Memory B cell (primary cell): ENCODE data around the gene GULP1.
"Not testable (repeated sequence)": the region's sequence is repeated elsewhere in the genome, so short reads cannot be mapped to it uniquely, and the experiment has no call there.

Experiments used
- ATAC-seq: fragments of 150-1000 bp; cut with Tn5 transposase; 2 replicates; pipeline ENCODE4 v1.10.0; 2021; ENCODE audit warnings: low read depth, mild to moderate bottlenecking, moderate library complexity
- DNase-seq, 2 donors: peaks; one replicate each; pipeline ENCODE4 v3.0.0; 2022; ENCODE audit warnings: low spot score in 2 of 2
- H3K27ac Mint-ChIP-seq: one replicate; pipeline ENCODE4 v1.8.0; 2022; ENCODE audit warnings: mild to moderate bottlenecking, moderate library complexity, mixed read lengths
- H3K27me3 Mint-ChIP-seq: one replicate; pipeline ENCODE4 v1.8.0; 2022; ENCODE audit warnings: mixed read lengths
- H3K36me3 Mint-ChIP-seq: one replicate; pipeline ENCODE4 v1.8.0; 2022; ENCODE audit warnings: mild to moderate bottlenecking, mixed read lengths
- H3K4me1 Mint-ChIP-seq: one replicate; pipeline ENCODE4 v1.8.0; 2022; ENCODE audit warnings: mixed read lengths
- H3K4me3 Mint-ChIP-seq: one replicate; pipeline ENCODE4 v1.8.0; 2022; ENCODE audit warnings: mild to moderate bottlenecking, moderate library complexity, mixed read lengths
- H3K9me3 Mint-ChIP-seq: one replicate; pipeline ENCODE4 v1.8.0; 2022; ENCODE audit warnings: mixed read lengths

GULP1 gene

GRCh38 chr2:188524519-188525113 is 232.9 kb downstream of the GULP1 start:
- Mint-ChIP-seq H3K36me3 (no peaks in the 10 kb centered on the region), H3K27ac (no peak overlapping the region), H3K9me3 (no peaks in the 10 kb centered on the region), H3K4me1 (no peaks in the 10 kb centered on the region), H3K27me3 (no peaks in the 10 kb centered on the region), H3K4me3 (no peak overlapping the region)
- DNase-seq (no peak), ATAC-seq (no peak)

- ATAC-seq (no peak), DNase-seq (no peak)
- no peaks in the 10 kb centered on the region for H3K27me3 Mint-ChIP-seq
- H3K4me1 Mint-ChIP-seq: no peaks in the 10 kb centered on the region
- H3K27ac Mint-ChIP-seq: no peak overlapping the region
- H3K36me3 Mint-ChIP-seq: no peaks in the 10 kb centered on the region
- H3K4me3 Mint-ChIP-seq: no peak overlapping the region
- H3K9me3 Mint-ChIP-seq: no peaks in the 10 kb centered on the region
Measured at GRCh38 chr2:188526701-188527100, 235.0 kb downstream of the GULP1 start.

GRCh38 chr2:188527141-188527540 is 235.5 kb downstream of the GULP1 start:
- no peak overlapping the region for H3K27ac Mint-ChIP-seq
- no peak for DNase-seq
- no peak overlapping the region for H3K4me3 Mint-ChIP-seq
- ATAC-seq: no peak
- no peaks in the 10 kb centered on the region for H3K4me1 Mint-ChIP-seq
- H3K27me3 Mint-ChIP-seq: no peaks in the 10 kb centered on the region
- H3K9me3 Mint-ChIP-seq: no peaks in the 10 kb centered on the region
- no peaks in the 10 kb centered on the region for H3K36me3 Mint-ChIP-seq

GRCh38 chr2:188527581-188527993 is 235.9 kb downstream of the GULP1 start:
- Mint-ChIP-seq H3K36me3 (no peaks in the 10 kb centered on the region), H3K4me3 (no peak overlapping the region), H3K4me1 (no peaks in the 10 kb centered on the region), H3K9me3 (no peaks in the 10 kb centered on the region), H3K27me3 (no peaks in the 10 kb centered on the region), H3K27ac (no peak overlapping the region)
- no peak for DNase-seq
- no peak for ATAC-seq

- DNase-seq: no peak
- Mint-ChIP-seq H3K27ac (no peak overlapping the region), H3K9me3 (no peaks in the 10 kb centered on the region), H3K27me3 (no peaks in the 10 kb centered on the region), H3K36me3 (no peaks in the 10 kb centered on the region), H3K4me3 (no peak overlapping the region), H3K4me1 (no peaks in the 10 kb centered on the region)
- ATAC-seq: no peak
Measured at GRCh38 chr2:188529710-188530109, 238.0 kb downstream of the GULP1 start.

- no peaks in the 10 kb centered on the region for H3K36me3 Mint-ChIP-seq
- H3K9me3 Mint-ChIP-seq: no peaks in the 10 kb centered on the region
- no peak overlapping the region for H3K27ac Mint-ChIP-seq
- H3K4me3 Mint-ChIP-seq: no peak overlapping the region
- DNase-seq (no peak), ATAC-seq (no peak)
- H3K4me1 Mint-ChIP-seq: no peaks in the 10 kb centered on the region
- H3K27me3 Mint-ChIP-seq: no peaks in the 10 kb centered on the region
Measured at GRCh38 chr2:188534875-188535274, 243.2 kb downstream of the GULP1 start.

- no peak for DNase-seq
- Mint-ChIP-seq H3K27ac (no peak overlapping the region), H3K36me3 (no peaks in the 10 kb centered on the region), H3K4me1 (no peaks in the 10 kb centered on the region), H3K4me3 (no peak overlapping the region), H3K9me3 (peaks cover 3% of the 10 kb centered on the region), H3K27me3 (no peaks in the 10 kb centered on the region)
- ATAC-seq: no peak
Measured at GRCh38 chr2:188551671-188552070, 260.0 kb downstream of the GULP1 start.

GRCh38 chr2:188557081-188557480 is 265.4 kb downstream of the GULP1 start:
- H3K9me3 Mint-ChIP-seq: peaks cover 3% of the 10 kb centered on the region
- no peaks in the 10 kb centered on the region for H3K36me3 Mint-ChIP-seq
- DNase-seq (no peak), ATAC-seq (no peak)
- no peak overlapping the region for H3K4me3 Mint-ChIP-seq
- no peaks in the 10 kb centered on the region for H3K4me1 Mint-ChIP-seq
- H3K27me3 Mint-ChIP-seq: no peaks in the 10 kb centered on the region
- no peak overlapping the region for H3K27ac Mint-ChIP-seq

GRCh38 chr2:188559455-188559854 is 267.8 kb downstream of the GULP1 start:
- H3K9me3 Mint-ChIP-seq, ATAC-seq, H3K4me1 Mint-ChIP-seq, DNase-seq, H3K27me3 Mint-ChIP-seq, H3K27ac Mint-ChIP-seq, H3K36me3 Mint-ChIP-seq, H3K4me3 Mint-ChIP-seq: not testable (repeated sequence)

GRCh38 chr2:188561473-188561979 is 269.9 kb downstream of the GULP1 start:
- Mint-ChIP-seq H3K4me1 (no peaks in the 10 kb centered on the region), H3K36me3 (no peaks in the 10 kb centered on the region), H3K9me3 (no peaks in the 10 kb centered on the region)

GRCh38 chr2:188569431-188570165 is 277.9 kb downstream of the GULP1 start:
- no peak for ATAC-seq

More at GRCh38 chr2:188561473-188561979, 269.9 kb downstream of the GULP1 start:
- Mint-ChIP-seq H3K27me3 (no peaks in the 10 kb centered on the region), H3K27ac (no peak overlapping the region), H3K4me3 (no peak overlapping the region)
- DNase-seq: no peak
- ATAC-seq: no peak

GRCh38 chr2:188570370-188570769 is 278.7 kb downstream of the GULP1 start:
- Mint-ChIP-seq H3K27me3 (no peaks in the 10 kb centered on the region), H3K9me3 (no peaks in the 10 kb centered on the region), H3K36me3 (no peaks in the 10 kb centered on the region), H3K4me3 (no peak overlapping the region), H3K27ac (no peak overlapping the region), H3K4me1 (no peaks in the 10 kb centered on the region)
- no peak for DNase-seq
- ATAC-seq: no peak

More at GRCh38 chr2:188569431-188570165, 277.9 kb downstream of the GULP1 start:
- Mint-ChIP-seq H3K4me1 (no peaks in the 10 kb centered on the region), H3K27ac (no peak overlapping the region), H3K27me3 (no peaks in the 10 kb centered on the region), H3K9me3 (no peaks in the 10 kb centered on the region), H3K36me3 (no peaks in the 10 kb centered on the region), H3K4me3 (no peak overlapping the region)
- no peak for DNase-seq

GRCh38 chr2:188571543-188572303 is 280.0 kb downstream of the GULP1 start:
- Mint-ChIP-seq H3K27me3 (no peaks in the 10 kb centered on the region), H3K4me1 (no peaks in the 10 kb centered on the region), H3K9me3 (no peaks in the 10 kb centered on the region), H3K36me3 (no peaks in the 10 kb centered on the region), H3K27ac (no peak overlapping the region), H3K4me3 (no peak overlapping the region)
- DNase-seq: no peak
- no peak for ATAC-seq

- Mint-ChIP-seq H3K27me3 (no peaks in the 10 kb centered on the region), H3K36me3 (no peaks in the 10 kb centered on the region), H3K9me3 (no peaks in the 10 kb centered on the region), H3K27ac (no peak overlapping the region), H3K4me1 (no peaks in the 10 kb centered on the region), H3K4me3 (no peak overlapping the region)
- ATAC-seq: no peak
- no peak for DNase-seq
Measured at GRCh38 chr2:188572592-188572991, 280.9 kb downstream of the GULP1 start.
